GM18507 (cell line): ENCODE results near the gene ACAT2.
"Not testable (repeated sequence)": the region's sequence is repeated elsewhere in the genome, so short reads cannot be mapped to it uniquely, and the experiment has no call there.

ENCODE experiments used
- DNase-seq: peaks from one replicate; pipeline ENCODE4 v3.0.0; 2011; ENCODE audit warnings: low read depth; ENCODE audit not compliant: insufficient read length; ENCODE audit errors: extremely low spot score
- FAIRE-seq: peaks from 2 replicates; lab custom pipeline; 2011; peaks lifted over from hg19 to GRCh38; lab: Jason Lieb, UNC

Gene ACAT2

GRCh38 chr6:159761873-159762680 is at the start of gene ACAT2:
TSS of gene ACAT2 (plus strand) at chr6:159762045. CDS start at chr6:159762088, 43 bp downstream.
- peak; percentile 97 for FAIRE-seq
- DNase-seq = peak; percentile 95

- FAIRE-seq, DNase-seq: not testable (repeated sequence)
Observed at GRCh38 chr6:159712389-159712788, 49.5 kb upstream of the ACAT2 start.

- FAIRE-seq (no peak), DNase-seq (no peak)
Observed at GRCh38 chr6:159713984-159714383, 47.9 kb upstream of the ACAT2 start.

DNA sequence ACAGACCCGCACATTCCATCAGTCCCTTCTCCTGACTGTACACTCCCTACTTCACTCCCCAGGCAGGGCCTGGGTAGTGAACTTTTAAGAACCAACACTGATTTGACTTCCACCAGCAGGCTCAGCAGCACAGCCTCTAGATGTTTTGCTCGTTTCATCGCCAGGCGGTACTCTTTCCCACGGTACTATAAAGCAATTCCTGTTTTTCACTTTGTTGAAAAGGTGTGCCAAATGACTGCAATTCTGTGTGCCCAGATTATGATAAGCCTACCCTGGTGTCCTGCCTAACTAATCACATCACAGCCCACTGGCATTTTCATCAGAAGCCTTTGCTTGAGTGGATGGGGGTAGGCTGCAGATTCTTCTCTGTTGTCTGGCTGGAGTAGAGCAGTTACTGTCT is 47.4 kb upstream of the ACAT2 start:
- FAIRE-seq (no peak), DNase-seq (no peak)

GRCh38 chr6:159715166-159715565 is 46.7 kb upstream of the ACAT2 start:
- FAIRE-seq (no peak), DNase-seq (no peak)

GRCh38 chr6:159715605-159716004 is 46.2 kb upstream of the ACAT2 start:
- FAIRE-seq (no peak), DNase-seq (no peak)

DNA sequence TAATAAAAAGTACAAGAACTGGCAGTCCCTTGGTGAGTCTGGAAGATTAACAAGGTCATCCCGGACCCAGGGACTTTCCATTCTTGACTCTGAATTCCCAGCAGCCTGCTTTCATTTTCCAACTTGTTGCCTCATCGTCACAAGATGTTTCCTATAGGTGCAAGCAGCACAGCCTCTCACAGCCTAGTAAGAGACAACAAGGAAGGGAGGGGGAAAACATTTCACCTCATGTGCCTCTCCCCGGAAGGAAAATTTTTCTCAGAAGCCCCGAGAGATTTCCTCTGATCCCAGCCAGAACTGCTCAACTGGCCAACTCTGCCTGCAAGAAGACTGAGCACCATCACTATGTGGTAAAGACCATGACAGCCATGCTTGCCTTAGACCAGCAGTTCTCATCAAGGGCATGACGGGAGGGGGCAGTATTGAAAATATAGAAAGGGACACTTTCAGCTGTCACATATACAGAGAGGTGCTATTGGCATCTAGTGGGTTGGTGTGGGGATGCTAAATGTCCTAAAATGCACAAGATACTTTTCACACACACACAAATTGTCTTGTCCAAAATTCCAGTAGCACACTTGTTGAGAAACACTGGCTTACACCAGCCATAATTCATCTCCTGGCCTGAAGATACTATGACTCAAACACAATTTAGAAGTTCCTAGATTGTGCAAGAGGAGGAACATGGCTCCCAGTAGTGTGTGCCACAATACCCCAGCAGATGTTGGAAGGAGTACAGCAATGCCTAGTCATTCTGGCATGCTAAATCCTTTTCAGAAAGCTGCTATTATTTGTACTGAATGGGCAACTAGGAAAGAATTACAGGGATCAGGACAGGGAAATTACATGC is 45.4 kb upstream of the ACAT2 start:
- DNase-seq = no peak
- FAIRE-seq = no peak

DNA sequence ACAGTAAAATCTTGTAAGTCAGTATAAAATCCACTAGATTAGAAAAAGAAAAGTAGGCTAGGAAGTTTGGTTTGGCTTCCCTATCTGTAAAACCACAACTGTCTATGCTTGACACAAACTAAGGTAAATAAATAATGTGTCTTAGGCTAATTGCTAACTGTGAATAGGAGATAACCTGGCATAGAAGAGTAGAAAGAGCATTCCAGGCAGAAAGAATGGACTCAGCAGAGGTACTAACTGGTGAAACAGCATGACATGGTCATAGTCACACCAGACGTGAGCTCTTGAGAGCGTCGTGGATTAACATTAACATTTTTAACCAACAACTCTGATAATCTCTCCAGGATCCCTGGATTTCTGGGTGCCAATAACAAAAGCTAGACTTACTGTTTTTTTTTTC is 43.2 kb upstream of the ACAT2 start:
- FAIRE-seq (no peak), DNase-seq (no peak)

DNA sequence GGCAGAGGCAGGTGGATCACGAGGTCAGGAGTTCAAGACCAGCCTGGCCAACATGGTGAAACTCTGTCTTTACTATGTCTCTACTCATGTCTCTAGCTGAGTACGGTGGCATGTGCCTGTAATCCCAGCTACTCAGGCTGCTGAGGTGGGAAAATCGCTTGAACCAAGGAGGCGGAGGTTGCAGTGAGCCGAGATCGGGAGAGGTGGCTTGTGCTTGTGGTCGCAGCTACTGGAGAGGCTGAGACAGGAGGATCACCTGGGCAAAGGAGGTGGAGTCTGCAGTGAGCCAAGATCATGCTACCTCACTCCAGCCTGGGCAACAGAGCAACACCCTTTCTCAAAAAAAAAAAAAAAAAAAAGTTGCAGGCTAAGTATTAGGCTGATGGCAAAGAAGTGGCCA is 42.6 kb upstream of the ACAT2 start:
- FAIRE-seq (no peak), DNase-seq (no peak)

GRCh38 chr6:159720708-159721107 is 41.1 kb upstream of the ACAT2 start:
- DNase-seq (peak; percentile 28), FAIRE-seq (peak; percentile 9)

DNA sequence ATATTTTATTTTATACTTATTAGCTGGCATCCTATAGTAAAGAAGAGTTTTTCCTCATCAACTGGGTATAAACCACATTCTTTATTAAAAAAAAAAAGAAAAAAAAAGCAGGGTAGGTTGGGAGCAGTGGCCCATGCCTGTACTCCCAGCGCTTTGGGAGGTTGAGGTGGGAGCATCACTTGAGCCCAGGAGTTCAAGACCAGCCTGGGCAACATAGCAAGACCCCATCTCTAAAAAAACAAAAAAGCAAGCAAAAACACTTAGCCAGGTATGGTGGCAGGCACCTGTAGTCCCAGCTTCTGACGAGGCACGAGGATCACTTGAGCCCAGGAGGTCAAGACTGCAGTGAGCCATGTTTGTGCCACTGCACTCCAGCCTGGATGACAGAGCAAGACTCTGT is 39.9 kb upstream of the ACAT2 start:
- DNase-seq, FAIRE-seq: not testable (repeated sequence)

GRCh38 chr6:159722655-159723054 is 39.2 kb upstream of the ACAT2 start:
- DNase-seq = no peak
- no peak for FAIRE-seq

DNA sequence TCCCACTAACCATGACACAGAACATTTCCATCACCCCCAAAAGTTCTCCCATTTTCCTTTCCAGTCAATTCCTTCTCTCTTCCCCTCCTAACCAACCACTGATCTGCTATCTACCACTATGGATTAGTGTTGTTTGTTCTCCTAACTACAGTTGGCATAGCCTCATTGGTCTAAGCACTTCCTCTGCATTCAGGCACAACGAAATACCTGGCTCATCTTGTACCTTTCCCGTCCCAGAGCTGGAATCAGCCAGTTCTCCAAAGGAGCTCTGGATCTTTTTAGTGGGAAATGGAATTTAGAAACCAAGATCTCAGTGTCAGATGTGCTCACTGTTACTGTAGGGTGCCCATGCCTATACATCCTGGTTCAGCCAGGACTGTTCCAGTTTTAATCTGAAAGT is 38.6 kb upstream of the ACAT2 start:
- DNase-seq (no peak), FAIRE-seq (no peak)

- DNase-seq (no peak), FAIRE-seq (no peak)
Observed at GRCh38 chr6:159724778-159725177, 37.1 kb upstream of the ACAT2 start.

- not testable (repeated sequence) for DNase-seq, FAIRE-seq
Observed at GRCh38 chr6:159725208-159725607, 36.6 kb upstream of the ACAT2 start.

DNA sequence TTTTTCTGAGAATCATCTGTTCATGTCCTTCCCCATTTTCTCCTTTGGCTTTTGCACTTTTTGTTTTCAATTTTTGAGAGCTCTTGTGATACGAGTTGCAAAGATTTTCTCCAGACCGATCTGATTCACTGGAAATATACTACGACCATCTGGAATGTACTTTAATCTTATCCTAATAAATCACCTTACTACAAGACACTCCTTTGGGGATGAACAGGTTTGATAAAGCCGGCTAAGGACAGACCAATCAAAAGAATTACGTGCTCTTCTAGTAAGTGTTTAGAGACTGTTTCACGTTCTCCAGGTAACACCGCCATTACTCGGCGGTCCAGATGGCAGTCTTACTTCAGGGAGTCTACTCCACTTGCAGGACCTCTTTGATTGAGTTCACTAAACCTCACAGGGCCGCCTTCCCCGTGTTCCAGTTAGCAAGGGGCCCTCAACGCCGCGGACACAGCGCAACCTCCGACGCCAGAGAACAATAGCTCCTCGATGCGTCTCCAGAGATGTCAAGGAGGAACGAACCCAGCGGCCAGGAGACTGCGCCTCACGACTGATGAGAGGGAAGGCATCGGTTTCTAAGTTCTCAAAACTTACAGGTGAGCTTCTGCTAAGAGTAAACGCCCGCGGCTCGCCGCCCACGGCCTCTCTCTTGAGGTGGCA is 35.5 kb upstream of the ACAT2 start:
- no peak for DNase-seq
- peak; percentile 42 for FAIRE-seq

- FAIRE-seq (peak; percentile 95), DNase-seq (peak; percentile 84)
Observed at GRCh38 chr6:159726918-159727716, 34.7 kb upstream of the ACAT2 start, which contains the start of gene WTAP. TSS of gene WTAP (plus strand) at chr6:159727506. CDS start at chr6:159736266, 8,760 bp downstream.

GRCh38 chr6:159727717-159728445 is 34.0 kb upstream of the ACAT2 start:
- peak; percentile 12 for FAIRE-seq

More at GRCh38 chr6:159727717-159728445, 34.0 kb upstream of the ACAT2 start:
- peak; percentile 14 for DNase-seq
